Keratinocyte (primary cell): ENCODE measurements around the gene TBC1D9B. TPM values are rescaled to one million over a fixed set of nuclear protein-coding genes. Genes with fewer than 3 reads are reported as not detected.

Experiments used
- DNase-seq: peaks from one replicate; pipeline ENCODE4 v3.0.0-alpha.2; 2011; ENCODE audit warnings: low read depth, missing footprints, low spot score
- FAIRE-seq: peaks from 2 replicates; lab custom pipeline; 2011; peaks lifted over from hg19 to GRCh38; lab: Jason Lieb, UNC
- H2AFZ ChIP-seq: 2 replicates; pipeline ENCODE4 v1.6.0; 2012; ENCODE audit warnings: low read length, control low read depth, inconsistent platforms; ENCODE audit not compliant: control insufficient read depth
- H3K27ac ChIP-seq: 2 replicates; pipeline ENCODE4 v1.5.1; 2011; ENCODE audit warnings: low read length; ENCODE audit not compliant: control insufficient read depth, insufficient read depth
- H3K27me3 ChIP-seq: 3 replicates; pipeline ENCODE4 v1.6.0; 2011; ENCODE audit warnings: low read length; ENCODE audit not compliant: control insufficient read depth, insufficient read depth; ENCODE audit errors: extremely low read depth
- H3K36me3 ChIP-seq, 2 experiments: 2 replicates in 1 of 2; 3 replicates in 1 of 2; pipeline ENCODE4 v1.5.1; 2011; ENCODE audit warnings: low read length in 2 of 2, mild to moderate bottlenecking in 1 of 2; ENCODE audit not compliant: control insufficient read depth in 2 of 2, insufficient read depth in 2 of 2; ENCODE audit errors: extremely low read depth in 1 of 2
- H3K4me1 ChIP-seq: 3 replicates; pipeline ENCODE4 v1.5.1; 2011; ENCODE audit warnings: low read length; ENCODE audit not compliant: control insufficient read depth, insufficient read depth; ENCODE audit errors: extremely low read depth
- H3K4me2 ChIP-seq: 3 replicates; pipeline ENCODE4 v1.6.0; 2011; ENCODE audit warnings: low read depth, low read length; ENCODE audit not compliant: control insufficient read depth, insufficient read depth; ENCODE audit errors: extremely low read depth
- H3K4me3 ChIP-seq, 3 experiments: fragments of 200-600 bp in 1 of 3; sonication (generic) in 1 of 3; 2 replicates in 2 of 3; 3 replicates in 1 of 3; pipeline ENCODE4 v1.5.1; 2011 to 2016; ENCODE audit warnings: low read length in 3 of 3, mild to moderate bottlenecking in 3 of 3, control low read depth in 2 of 3, inconsistent platforms in 1 of 3, low read depth in 1 of 3, mixed read lengths in 1 of 3, mixed run types in 1 of 3, moderate library complexity in 1 of 3; ENCODE audit not compliant: control insufficient read depth in 2 of 3, insufficient read depth in 2 of 3; ENCODE audit errors: extremely low read depth in 1 of 3
- H3K79me2 ChIP-seq: 2 replicates; pipeline ENCODE4 v1.6.0; 2012; ENCODE audit warnings: low read length; ENCODE audit not compliant: control insufficient read depth, insufficient read depth
- H3K9ac ChIP-seq: 3 replicates; pipeline ENCODE4 v1.6.0; 2011; ENCODE audit warnings: low read length; ENCODE audit not compliant: control insufficient read depth, insufficient read depth; ENCODE audit errors: extremely low read depth
- H3K9me1 ChIP-seq: 3 replicates; pipeline ENCODE4 v1.6.0; 2011; ENCODE audit warnings: low read length; ENCODE audit not compliant: control insufficient read depth, insufficient read depth; ENCODE audit errors: extremely low read depth
- H3K9me3 ChIP-seq: 2 replicates; pipeline ENCODE4 v1.5.1; 2012; ENCODE audit warnings: low read depth, low read length; ENCODE audit not compliant: control insufficient read depth
- H4K20me1 ChIP-seq: 3 replicates; pipeline ENCODE4 v1.6.0; 2011; ENCODE audit warnings: low read length; ENCODE audit not compliant: control insufficient read depth, insufficient read depth; ENCODE audit errors: extremely low read depth
- CTCF ChIP-seq, 3 experiments: IDR thresholded peaks in 1 of 3; conservative IDR thresholded peaks in 1 of 3; optimal IDR thresholded peaks in 1 of 3; 2 replicates in 2 of 3; 3 replicates in 1 of 3; pipeline versions ENCODE3 to v1.5.1; 2011; ENCODE audit warnings: low read length in 3 of 3, mild to moderate bottlenecking in 3 of 3, moderate library complexity in 2 of 3, control low read depth in 1 of 3, inconsistent platforms in 1 of 3; ENCODE audit not compliant: insufficient read depth in 2 of 3; ENCODE audit errors: extremely low read depth in 1 of 3
- EZH2 ChIP-seq: IDR thresholded peaks from one replicate; pipeline ENCODE4 v1.6.1; 2012; ENCODE audit warnings: inconsistent platforms, mild to moderate bottlenecking, low read length, moderate library complexity
- dilution Hi-C: fragments of 300-500 bp; cut with MboI; formaldehyde crosslinking; loops from one replicate; pipeline ENCODE4 v1.7.0; 2020; ENCODE audit warnings: low sequenced_read_pairs; ENCODE audit not compliant: extremely low pct_ligation_motif_present
- polyA plus RNA-seq, 5 experiments: library from polyadenylated mRNA; depleted of rRNA in 3 of 5; stranded (reverse) in 3 of 5; stranded (forward) in 1 of 5; unstranded in 1 of 5; fragments of >200 nt; gene quantifications; 1 replicate in 1 of 5; 2 replicates in 3 of 5; 3 replicates in 1 of 5; pipeline versions ENCODE4 v1.2.1 to v1.2.3, GENCODE V29; 2011 to 2012; ENCODE audit warnings: missing spikeins in 2 of 5, low read depth in 1 of 5, low replicate concordance in 1 of 5

TBC1D9B gene
- polyA plus RNA-seq, 1 donor (not counting 4 experiments of a cell fraction or from before 2014, with no cell fraction given): 51.4 TPM

GRCh38 chr5:179930788-179931473, 23.2 kb upstream of the TBC1D9B start:
- FAIRE-seq (no peak), DNase-seq (no peak)
- H3K9me1 ChIP-seq: no peaks in the 10 kb centered on the region
- H3K27ac ChIP-seq: no peak overlapping the region
- dilution Hi-C loops: no loop called here
- no peaks in the 10 kb centered on the region for H3K9me3 ChIP-seq
- H4K20me1 ChIP-seq: no peaks in the 10 kb centered on the region
- no peak overlapping the region for H2AFZ ChIP-seq
- no peak overlapping the region for H3K9ac ChIP-seq
- H3K79me2 ChIP-seq: no peaks in the 10 kb centered on the region
- H3K4me2 ChIP-seq: no peak overlapping the region
- H3K4me1 ChIP-seq: no peaks in the 10 kb centered on the region
- H3K36me3 ChIP-seq: no peaks in the 10 kb centered on the region
- no peaks in the 10 kb centered on the region for H3K27me3 ChIP-seq
- H3K4me3 ChIP-seq: no peak overlapping the region
- no peak for TF ChIP-seq CTCF (optimal IDR thresholded peaks at IDR 0.05 in 1 of 3, IDR thresholded peaks at IDR 0.05 in 1 of 3, conservative IDR thresholded peaks at IDR 0.05 in 1 of 3; ENCODE audit: extremely low read depth in 1 of 3, insufficient read depth in 2 of 3, low read length in 3 of 3)
- TF ChIP-seq EZH2: no peak

- H3K36me3 ChIP-seq: no peaks in the 10 kb centered on the region
- H4K20me1 ChIP-seq: no peaks in the 10 kb centered on the region
- no peaks in the 10 kb centered on the region for H3K4me1 ChIP-seq
- no peak overlapping the region for H3K4me2 ChIP-seq
- no peak overlapping the region for H3K4me3 ChIP-seq
- no peaks in the 10 kb centered on the region for H3K27me3 ChIP-seq
- dilution Hi-C loops: no loop called here
- no peaks in the 10 kb centered on the region for H3K9me3 ChIP-seq
- FAIRE-seq (no peak), DNase-seq (no peak)
- H3K27ac ChIP-seq: no peak overlapping the region
- H3K79me2 ChIP-seq: no peaks in the 10 kb centered on the region
- TF ChIP-seq CTCF (optimal IDR thresholded peaks at IDR 0.05 in 1 of 3, IDR thresholded peaks at IDR 0.05 in 1 of 3, conservative IDR thresholded peaks at IDR 0.05 in 1 of 3; ENCODE audit: extremely low read depth in 1 of 3, insufficient read depth in 2 of 3, low read length in 3 of 3): no peak
- TF ChIP-seq EZH2: no peak
- H2AFZ ChIP-seq: no peak overlapping the region
- H3K9ac ChIP-seq: no peak overlapping the region
- H3K9me1 ChIP-seq: no peaks in the 10 kb centered on the region
Measured at GRCh38 chr5:179927824-179928223, 20.1 kb upstream of the TBC1D9B start.
